Kasumi-1 (cell line): ENCODE data around the gene KLHL22.
"Not testable (repeated sequence)": the region's sequence is repeated elsewhere in the genome, so short reads cannot be mapped to it uniquely, and the experiment has no call there.

Experiments
- DNase-seq, 2 experiments: peaks; one replicate each; lab custom pipeline; 2025; lab: John Stamatoyannopoulos, UW

The KLHL22 gene

DNA sequence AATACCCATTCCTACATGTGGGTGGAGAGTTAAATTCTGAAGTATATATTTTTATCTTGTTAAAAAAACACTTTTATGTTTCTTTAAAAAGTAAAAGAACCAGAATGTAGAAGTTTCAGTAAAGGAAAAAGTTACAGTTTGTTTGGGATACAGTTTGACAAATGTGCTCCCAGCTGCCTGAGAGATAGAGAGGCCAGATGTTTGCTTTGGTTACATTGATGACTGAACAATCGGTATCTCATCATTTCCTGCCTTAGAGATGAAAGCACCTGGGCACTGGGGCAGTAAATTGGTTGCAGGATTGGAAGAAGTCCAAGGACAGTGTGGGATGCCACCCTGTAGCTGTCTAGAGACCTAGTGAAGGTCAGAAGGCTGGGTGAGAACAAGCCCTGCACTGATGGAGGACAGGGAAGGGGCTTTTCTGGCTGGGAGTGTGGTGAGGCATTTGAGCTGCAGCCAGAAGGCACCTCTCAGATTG lies 28.4 kb upstream of the KLHL22 start:
- DNase-seq = no peak

DNA sequence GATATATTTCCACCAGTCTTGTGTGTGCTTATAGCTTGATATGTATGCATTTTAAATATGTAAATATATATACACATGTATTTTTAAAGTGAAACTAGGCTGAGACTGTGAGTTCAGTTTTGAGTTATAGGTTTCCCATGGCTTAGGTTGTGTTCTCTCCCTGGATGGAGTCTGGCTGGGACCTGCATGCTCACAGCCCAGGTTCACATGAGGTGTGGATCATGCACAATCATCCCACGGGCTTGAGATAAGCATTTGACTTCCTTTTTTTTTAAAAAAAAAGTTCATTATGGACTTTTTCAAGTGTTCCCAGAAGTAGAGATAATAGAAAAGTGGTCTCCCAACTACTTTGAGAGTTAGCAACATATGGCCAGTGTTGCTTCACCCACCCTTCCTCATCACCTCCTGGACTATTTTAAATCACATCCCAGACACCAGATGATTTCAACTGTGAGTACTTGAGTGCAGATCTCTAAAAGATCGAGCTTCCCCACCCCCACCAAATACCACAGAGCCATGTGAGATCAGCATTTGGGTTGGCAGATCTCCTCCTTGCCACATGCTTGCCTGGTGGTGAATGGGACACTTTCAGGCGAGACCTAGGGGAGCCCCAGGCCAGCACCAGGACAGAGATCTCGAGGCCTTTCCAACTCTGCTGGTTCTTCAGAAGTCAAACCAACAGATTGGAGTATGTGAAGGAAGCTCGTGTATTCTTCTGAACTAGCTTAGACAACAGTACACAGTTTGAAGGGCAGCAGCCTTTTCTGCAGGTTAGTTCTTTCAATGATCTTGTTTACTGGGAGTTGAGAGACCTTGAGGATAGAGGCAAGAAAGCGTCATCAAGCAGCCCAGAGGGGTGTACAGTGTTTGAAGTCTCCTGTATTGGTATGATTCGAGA lies 27.7 kb upstream of the KLHL22 start:
- no peak for DNase-seq

DNA sequence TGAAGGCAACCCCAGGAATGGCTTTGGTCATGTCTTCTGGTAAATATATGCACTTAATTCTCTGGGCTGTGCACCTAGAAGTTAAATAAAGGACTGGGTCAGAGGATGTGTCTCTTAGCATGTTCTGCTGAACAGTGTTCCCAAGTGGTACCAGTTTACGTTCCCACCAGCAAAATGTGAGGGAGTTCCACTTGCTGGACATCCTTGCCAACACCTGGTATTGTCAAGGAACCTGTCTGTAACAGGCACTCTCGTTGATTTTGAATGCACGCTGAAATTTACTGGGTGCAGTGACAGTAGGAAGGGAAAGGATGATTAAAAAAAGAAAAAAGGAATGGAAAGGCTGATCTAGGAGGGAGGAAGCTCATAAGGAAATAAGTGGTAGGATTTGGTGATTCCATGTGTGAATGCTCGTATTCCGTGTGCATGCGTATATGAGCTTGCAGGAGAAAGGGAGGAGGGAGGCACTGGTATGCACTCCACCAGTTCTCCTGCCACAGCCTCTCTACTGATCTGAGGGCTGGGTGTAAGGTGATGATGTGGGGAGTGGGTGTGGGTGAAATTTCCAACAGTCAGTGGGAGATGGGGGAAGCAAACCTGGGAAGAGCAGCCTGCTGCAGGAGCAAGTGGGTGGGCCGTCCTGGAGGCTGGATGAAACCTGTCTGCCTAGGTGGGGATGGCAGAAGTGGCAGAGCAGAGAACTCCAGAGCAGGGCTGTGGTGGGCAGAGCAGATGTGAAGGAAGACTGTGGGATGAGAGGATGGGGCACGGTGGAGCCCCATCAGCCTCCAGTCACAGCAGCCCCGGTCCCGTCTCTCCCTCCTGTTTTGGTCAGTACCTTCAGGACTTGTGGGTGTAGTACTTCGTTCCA lies 26.8 kb upstream of the KLHL22 start:
- DNase-seq = no peak

DNA sequence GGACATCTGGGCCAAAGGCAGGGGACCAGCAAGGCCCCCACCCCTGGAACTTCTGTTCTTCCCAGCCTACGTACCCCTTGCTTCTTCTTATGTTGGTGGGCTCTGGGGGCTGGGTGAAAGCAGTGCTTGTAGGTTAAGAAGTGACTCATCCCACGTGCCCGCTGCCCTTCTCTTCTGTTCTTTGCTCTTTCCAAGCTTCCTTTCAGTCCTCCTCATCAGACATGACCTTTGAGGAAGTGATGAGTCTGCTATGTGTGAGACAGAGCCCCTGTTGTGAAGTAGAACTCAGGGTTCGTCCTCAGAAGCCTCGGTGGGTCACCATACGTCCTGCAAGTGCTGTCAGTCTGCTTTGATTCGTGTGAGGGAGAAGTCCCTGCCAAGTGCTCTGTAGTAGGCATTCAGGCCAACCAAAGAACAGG lies 24.5 kb upstream of the KLHL22 start:
- DNase-seq = peak in 1 of 2 experiments; percentile 9

DNA sequence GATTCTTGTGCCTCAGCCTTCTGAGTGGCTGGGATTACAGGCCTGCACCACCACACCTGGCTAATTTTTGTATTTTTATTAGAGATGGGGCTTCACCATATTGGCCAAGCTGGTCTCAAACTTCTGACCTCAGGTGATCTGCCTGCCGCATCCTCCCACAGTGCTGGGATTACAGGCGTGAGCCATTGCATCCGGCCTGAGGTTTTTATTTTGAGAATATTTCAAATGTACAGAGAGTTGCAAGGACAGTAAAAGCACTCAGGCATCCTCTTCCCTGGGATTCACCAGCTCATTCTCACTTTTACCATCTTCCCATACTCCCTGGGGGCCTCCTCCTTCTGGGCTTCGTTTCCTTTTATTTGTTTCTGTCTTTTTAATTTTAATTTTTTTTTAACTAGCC lies 24.0 kb upstream of the KLHL22 start:
- no peak for DNase-seq

DNA sequence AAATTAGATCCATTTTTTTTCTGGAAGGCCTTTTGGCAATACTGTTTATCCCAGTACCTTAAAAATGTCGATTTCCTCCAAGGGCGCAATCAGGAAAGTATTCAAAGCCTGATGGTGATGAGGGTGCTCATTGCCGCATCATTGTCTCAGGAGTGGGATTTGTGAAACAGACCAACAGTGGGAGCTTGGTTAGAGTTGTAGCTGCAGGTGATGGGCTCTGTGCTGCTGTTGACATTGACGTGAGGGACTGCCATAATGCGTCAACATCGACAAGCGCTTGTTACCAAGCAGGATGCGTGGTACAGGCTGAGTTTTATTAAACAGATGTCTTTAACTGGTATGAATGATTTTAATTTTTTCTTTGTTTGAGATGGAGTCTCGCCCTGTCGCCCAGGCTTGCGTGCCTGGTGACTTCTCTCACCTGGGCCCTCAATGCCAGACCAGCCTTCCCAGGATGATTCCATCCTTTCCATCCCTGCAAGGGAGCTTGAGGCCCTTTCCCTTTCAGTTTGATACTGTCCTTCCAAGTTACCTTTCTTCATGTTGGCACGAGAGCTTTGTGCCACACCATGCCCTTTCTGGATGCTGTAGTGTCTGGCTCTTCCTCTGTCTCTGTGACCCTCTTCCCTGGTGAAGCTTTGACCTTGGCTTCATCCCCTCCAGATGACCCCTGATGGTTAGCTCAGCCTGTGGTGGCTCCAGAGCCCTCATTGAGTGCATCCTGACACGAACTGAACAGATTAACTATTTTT lies 22.4 kb upstream of the KLHL22 start:
- DNase-seq = no peak

DNA sequence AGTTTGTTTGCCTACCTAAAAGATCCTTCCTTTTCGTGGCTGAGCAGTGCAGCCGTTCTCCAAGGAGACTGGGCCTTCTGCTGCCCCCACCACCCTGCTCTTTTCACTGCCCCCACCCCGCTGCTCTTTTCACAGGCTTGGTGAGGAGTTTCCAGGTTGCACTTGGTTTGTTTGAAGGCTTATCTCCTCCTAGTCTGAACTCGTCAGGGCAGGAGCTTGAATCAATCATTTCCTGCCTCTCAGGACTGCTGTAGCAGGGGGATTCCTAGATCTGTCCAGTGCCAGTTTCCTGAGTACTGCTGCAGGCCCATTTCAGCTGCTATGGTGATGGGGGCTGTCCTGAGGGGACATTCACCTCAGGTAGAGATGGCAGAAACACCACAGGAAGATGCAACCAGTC lies 21.8 kb upstream of the KLHL22 start:
- no peak for DNase-seq

DNA sequence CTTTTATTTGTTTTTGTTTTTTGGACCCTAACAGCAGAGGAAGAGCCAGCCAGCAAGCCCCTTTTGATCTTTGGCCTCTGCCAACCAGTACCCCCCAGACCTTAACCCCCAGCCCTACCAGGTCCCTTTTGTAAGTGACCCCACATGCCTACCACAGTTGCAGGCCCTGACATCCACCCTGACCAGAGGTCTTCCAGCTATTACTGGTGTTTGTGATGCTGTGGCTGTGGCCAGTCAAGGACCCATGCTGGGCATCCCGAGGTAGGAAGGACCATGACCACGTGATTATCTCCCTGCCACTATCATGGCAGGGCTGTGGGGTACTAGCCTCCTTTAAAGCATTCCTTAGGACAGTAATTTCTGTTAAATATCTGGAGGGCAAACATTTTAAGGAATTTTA lies 20.8 kb upstream of the KLHL22 start:
- no peak for DNase-seq

DNA sequence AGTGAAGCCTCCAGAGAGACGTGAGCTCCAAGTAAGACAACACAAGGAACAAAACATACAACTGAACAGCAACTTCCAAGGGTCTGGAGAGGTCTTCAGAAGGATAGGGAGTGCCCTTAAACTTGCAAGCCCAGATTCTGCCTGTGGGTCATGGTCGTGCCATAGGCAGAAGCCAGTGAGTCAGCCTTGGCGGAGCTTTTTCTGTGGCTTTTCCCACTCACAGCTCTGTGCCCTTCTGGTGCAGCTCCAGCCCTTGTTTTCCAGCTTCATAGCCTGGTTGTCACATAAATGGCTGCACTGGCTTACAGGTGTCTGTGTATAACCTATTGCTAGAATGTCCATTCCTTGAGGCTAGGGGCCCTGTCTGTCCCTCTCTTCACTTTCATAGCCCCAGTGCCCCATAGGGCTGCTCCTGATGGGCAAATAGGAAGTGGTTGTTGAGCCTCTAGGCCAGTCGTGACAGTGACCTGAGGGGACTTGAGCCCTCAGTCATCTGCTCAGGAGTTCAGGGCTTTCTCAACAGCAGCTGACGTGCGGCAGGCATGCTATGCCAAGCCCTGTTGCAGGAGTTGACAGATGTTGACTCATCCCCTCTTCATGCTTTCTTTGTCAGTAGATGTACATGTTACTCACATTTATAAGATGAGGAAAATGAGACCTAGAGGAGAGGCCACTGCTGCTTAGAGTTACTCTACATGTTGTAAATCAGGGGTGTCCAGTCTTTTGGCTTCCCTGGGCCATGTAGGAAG lies 19.2 kb upstream of the KLHL22 start:
- DNase-seq = no peak

DNA sequence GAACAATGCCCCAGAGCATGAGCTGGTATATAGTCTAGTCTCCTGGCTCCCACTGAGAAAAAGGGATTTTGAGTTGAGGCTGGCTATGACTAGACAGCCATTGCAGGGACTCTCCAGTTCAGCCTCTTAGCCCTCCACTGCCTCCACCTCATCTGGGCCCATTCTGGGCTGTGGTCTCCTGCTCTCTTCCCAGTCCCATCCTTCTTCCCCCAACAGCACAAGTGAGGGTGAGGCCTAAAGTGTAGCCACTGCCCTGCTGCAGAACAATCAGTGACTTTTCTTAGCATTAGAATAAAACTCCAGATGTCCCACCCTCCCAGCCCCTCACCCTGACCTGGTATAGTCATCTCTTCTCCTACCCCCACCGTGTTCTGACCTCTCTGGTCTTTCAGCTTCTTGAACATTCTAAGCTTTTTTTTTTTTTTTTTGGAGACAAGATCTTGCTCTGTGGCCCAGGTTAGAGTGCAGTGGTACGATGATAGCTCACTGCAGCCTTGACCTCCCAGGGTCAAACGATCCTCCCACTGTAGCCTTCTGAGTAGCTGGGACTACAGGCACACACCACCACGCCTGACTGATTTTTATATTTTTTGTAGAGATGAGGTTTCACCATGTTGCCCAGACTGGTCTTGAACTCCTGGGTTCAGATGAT lies 16.1 kb upstream of the KLHL22 start:
- DNase-seq = no peak

DNA sequence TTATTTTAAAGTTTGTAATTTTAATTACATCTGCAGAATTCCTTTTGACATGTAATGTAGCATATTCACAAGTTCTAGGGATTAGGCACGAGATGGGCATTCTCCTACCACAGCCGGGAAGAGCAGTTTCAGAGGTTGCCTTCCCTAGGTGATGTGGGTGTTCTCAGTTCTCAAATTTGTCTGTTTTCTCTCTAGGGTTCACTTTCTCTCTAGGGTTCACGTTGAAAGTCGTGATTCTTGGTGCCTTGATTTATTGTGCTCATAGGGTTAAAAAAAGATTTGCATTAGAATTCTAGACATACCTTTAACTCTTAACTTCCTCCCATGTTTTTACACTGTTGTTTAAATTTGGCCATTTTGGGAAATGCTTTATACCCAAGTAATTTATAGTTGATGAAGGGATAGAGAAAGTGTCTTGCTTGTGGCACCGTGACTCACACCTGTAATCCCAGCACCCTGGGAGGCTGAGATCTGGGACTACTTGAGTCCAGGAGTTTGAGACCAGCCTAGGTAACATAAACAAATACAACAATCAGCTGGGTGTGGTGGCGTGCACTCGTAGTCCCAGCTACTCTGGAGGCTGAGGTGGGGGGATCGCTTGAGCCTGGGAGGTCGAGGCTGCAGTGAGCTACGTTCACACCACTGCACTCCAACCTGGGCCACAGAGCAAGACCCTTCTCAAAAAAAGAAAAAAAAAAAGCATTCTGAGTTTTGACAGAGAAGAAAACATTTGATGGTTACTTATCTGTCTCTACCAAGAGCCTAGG lies 15.4 kb upstream of the KLHL22 start:
- no peak for DNase-seq

DNA sequence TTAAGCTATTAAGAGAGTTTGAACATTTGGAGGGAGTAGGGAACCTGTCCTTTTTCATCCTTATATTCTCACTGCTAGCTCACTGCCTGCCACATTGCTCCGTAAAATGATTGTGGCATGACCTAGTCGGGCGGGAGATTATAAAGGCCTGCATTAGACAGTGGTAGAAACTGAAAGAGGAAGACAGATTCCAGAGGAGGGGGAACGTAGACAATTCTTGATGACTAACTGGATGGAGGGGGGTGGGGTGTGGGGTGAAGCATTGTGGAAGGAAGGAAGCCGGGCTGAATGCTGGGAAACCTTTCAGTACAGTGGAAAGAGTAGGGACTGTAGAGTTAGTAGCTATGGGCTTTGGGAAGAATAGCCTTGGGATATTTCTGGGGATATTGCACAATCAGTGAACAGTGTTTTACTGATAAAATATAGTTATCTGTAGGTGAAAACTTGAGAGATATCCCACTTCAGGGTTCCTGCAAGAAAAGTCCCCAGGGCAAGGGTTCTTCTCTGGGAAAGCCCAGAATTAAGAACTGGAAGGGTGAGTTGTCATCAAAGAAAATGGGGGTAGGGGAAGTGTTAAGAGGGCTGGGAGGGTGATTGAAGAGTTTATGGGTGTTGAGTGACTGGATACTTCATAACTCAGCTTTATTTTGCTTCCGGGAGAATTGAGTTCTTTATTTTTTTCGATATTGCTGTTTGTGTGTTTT lies 13.9 kb upstream of the KLHL22 start:
- DNase-seq = peak; percentile 94 to 96

DNA sequence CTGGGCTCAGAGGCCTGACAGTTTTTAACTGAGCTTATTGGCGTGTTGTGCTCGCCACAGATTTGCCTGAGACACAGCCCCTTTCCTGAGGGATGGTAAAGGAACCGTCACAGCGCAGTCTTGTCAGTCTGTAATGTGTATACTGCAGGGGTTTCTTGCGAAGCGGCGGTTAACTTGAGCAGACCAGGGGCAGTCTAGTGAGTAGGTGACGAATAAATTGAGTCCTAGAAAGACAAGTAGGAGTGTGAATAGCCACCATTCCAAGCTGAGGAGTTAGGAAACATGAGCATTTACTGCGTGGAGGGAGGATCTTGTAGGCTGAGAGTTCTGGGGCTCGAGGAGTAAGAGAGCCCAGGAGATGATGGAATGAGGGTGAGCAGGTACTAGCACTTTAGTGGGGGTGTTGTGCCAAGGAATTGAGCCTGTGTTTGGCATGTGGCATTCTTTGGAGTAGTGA lies 13.2 kb upstream of the KLHL22 start:
- no peak for DNase-seq

DNA sequence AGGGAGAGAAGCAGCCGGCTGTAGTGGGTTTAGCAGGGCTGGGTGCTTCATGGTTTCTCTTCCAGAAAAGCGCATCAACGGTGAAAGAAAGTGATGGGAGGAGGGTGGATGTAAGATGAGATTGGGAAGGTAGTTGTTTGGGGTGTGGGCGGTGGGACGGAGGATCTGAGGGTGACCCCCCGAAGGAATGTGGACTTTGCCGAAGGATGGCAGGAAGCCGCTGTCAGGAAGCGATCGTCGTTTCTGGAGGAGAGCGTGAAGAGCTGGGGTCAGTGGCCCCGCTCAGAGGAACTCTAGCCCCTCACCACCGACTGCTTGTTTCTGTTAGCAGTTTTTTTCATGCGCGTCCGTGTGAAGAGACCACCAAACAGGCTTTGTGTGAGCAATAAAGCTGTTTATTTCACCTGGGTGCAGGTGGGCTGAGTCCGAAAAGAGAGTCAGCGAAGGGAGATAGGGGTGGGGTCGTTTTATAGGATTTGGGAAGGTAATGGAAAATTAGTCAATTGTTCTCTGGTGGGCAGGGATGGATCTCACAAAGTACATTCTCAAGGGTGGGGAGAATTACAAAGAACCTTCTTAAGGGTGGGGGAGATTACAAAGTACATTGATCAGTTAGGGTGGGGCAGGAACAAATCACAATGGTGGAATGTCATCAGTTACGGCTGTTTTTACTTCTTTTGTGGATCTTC lies 12.6 kb upstream of the KLHL22 start:
- not testable (repeated sequence) for DNase-seq

DNA sequence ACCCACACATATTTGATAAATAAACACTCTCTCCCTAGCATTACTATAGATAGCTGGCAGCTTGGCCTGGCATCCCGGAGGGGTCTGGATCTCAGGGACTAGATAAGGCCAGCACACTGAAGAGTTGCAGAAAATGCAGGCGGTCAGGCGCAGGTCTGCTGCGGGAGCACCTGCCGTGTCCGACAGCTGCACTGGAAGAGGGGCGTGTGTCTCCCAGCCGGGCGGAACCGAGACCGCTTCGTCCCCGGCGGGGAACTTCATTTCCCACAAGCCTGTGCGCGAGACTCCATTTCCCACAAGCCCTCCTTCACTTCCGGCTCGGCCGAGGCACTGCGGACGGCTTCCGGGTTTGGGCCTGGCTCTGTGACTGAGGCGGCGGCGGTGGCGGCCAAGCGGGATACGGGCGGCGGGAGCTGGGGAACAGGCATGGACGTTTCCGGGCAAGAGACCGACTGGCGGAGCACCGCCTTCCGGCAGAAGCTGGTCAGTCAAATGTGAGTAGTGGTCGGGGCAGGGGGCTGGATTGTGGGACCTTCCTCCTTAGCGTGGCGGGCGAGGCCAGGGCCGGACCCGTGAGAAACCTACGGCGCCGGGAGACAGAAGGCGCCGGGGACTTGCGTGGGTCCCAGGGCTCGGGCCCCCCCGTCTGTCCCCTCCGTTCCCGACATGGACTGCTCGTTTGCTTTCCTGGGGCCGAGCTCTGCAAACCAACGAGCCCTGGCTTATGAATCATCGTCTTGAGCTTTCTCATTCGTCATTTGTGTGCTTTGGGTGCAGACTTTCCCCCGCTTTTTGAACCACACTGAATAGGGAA lies 11.9 kb upstream of the KLHL22 start, which contains the start of gene MED15:
TSS of gene MED15 (plus strand) at position 358 of the 814 bp plus-strand sequence. CDS start at position 427, 69 bp downstream.
- peak; percentile 81 to 86 for DNase-seq

DNA sequence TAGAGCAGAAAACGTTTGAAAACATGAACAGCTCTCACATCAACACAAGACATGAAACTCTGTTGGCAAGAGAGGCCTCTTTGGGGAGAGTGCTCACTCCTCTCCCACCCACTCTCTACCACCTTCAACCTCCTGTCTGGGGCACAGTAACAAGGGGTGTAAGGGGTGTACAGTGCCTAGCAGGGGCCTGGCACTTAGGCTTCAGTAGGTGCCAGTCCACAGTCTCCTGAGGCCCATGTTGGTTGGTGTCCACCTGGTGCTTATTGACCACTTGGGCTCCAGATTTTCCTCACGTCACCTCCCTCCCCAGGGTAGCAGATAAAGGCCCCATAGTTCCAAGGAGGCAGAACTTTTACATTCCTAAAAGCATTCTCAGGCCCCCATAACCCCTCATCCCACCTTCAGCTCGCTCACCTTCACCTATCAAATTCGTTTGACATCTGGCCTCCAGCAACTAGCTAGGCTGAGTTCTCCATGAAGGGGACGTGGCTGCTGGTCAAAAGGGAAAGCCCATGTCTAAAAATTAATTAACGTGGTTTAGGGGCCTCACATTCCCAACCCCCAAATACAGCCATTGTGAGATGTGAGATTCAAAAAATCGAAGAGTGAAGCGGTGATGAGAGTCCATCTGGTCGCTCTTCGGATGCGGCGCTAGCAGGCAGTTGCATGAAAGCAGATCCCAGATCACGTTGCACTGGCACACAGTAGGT lies 11.1 kb upstream of the KLHL22 start:
- DNase-seq = no peak
